HepG2 (cell line): ENCODE results near the gene HEATR1. TPM values are rescaled to one million over a fixed set of nuclear protein-coding genes. Genes with fewer than 3 reads are reported as not detected.
A peak's percentile ranks its signal among the peaks of the same experiment; 100 is the strongest.

ENCODE experiments used
- ATAC-seq: fragments of 200-7000 bp; cut with Tn5 transposase; 3 replicates; pipeline ENCODE4 v1.9.1; 2020; ENCODE audit warnings: mild to moderate bottlenecking, moderate library complexity
- BruUV-seq: library from RNA; stranded (reverse); fragments of 400-500 nt; replicated peaks from 2 replicates; lab custom pipeline; 2021; lab: Mats Ljungman, UMichigan
- CTCF ChIA-PET: fragments of 300-600 bp; formaldehyde crosslinking; extraction: SDS; loops from one replicate; lab custom pipeline; 2021; ENCODE audit warnings: low total read pairs, inconsistent platforms, low intra/inter-chr PET ratio; lab: Yijun Ruan, JAX
- POLR2A ChIA-PET: fragments of 350-600 bp; sonication (Branson Sonifier 250); formaldehyde crosslinking; loops from one replicate; lab custom pipeline; 2020; ENCODE audit warnings: antibody characterized with exemption, inconsistent platforms; lab: Yijun Ruan, JAX
- DNase-seq: peaks from one replicate; pipeline ENCODE4 v3.0.0-alpha.2; 2015; ENCODE audit warnings: low spot score
- FAIRE-seq: peaks from 3 replicates; lab custom pipeline; 2011; peaks lifted over from hg19 to GRCh38; lab: Jason Lieb, UNC
- H2AFZ ChIP-seq: one replicate; pipeline ENCODE4 v1.6.1; 2011; ENCODE audit warnings: low read length, inconsistent platforms
- H3K27ac ChIP-seq: fragments of 300-600 bp; 3 replicates; pipeline ENCODE4 v1.8.0; 2011; ENCODE audit warnings: mixed run types, mild to moderate bottlenecking, mixed read lengths, low read length, inconsistent platforms; ENCODE audit not compliant: insufficient read depth; ENCODE audit errors: extremely low read length
- H3K27me3 ChIP-seq, 2 experiments: fragments of 200-600 bp in 1 of 2; 2 replicates in 1 of 2; 3 replicates in 1 of 2; pipeline versions ENCODE4 v1.6.0 to v1.8.0; 2011; ENCODE audit warnings: low read length in 2 of 2, mild to moderate bottlenecking in 2 of 2, moderate library complexity in 2 of 2, inconsistent platforms in 1 of 2; ENCODE audit not compliant: insufficient read depth in 2 of 2, control insufficient read depth in 1 of 2
- H3K36me3 ChIP-seq, 2 experiments: fragments of 200-600 bp in 1 of 2; replicated peaks in 1 of 2; 2 replicates in 1 of 2; 3 replicates in 1 of 2; pipeline versions ENCODE4 v1.5.1 to v1.8.0; 2011; ENCODE audit warnings: low read length in 2 of 2, inconsistent platforms in 1 of 2; ENCODE audit not compliant: insufficient read depth in 2 of 2, control insufficient read depth in 1 of 2
- H3K4me1 ChIP-seq: 2 replicates; pipeline ENCODE4 v1.5.1; 2012; ENCODE audit warnings: low read length, inconsistent platforms; ENCODE audit not compliant: insufficient read depth
- H3K4me2 ChIP-seq: 2 replicates; pipeline ENCODE4 v1.6.0; 2011; ENCODE audit warnings: low read depth, low read length, inconsistent platforms
- H3K4me3 ChIP-seq, 3 experiments: fragments of 200-600 bp in 1 of 3; sonication (generic), shearing (Covaris generic) in 1 of 3; replicated peaks in 1 of 3; 2 replicates each; pipeline ENCODE4 v1.5.1; 2011 to 2016; ENCODE audit warnings: low read length in 3 of 3, inconsistent platforms in 2 of 3, low read depth in 2 of 3, mild to moderate bottlenecking in 2 of 3, control low read depth in 1 of 3, mixed read lengths in 1 of 3; ENCODE audit not compliant: insufficient read depth in 1 of 3
- H3K79me2 ChIP-seq: one replicate; pipeline ENCODE4 v1.6.1; 2011; ENCODE audit warnings: low read length, inconsistent platforms; ENCODE audit not compliant: insufficient read depth
- H3K9ac ChIP-seq: 2 replicates; pipeline ENCODE4 v1.6.0; 2011; ENCODE audit warnings: mild to moderate bottlenecking, low read depth, low read length, inconsistent platforms; ENCODE audit not compliant: insufficient read depth
- H3K9me3 ChIP-seq: 2 replicates; pipeline ENCODE4 v1.5.1; 2012; ENCODE audit warnings: mild to moderate bottlenecking, low read length
- H4K20me1 ChIP-seq: 2 replicates; pipeline ENCODE4 v1.6.0; 2011; ENCODE audit warnings: inconsistent platforms, mild to moderate bottlenecking, low read length, moderate library complexity; ENCODE audit not compliant: insufficient read depth
- CREB1 ChIP-seq, 2 experiments: fragments of 450-650 bp in 1 of 2; IDR thresholded peaks; 2 replicates each; pipeline ENCODE4 v1.6.1; 2016 to 2017; ENCODE audit warnings: control low read depth in 1 of 2, mild to moderate bottlenecking in 1 of 2, missing compliant biosample characterization in 1 of 2, missing genetic modification characterization in 1 of 2
- SRF ChIP-seq: IDR thresholded peaks from 2 replicates; pipeline ENCODE4 v1.6.1; 2011; ENCODE audit warnings: mild to moderate bottlenecking, low read depth, low read length, moderate library complexity
- ZMYM3 ChIP-seq: sonication (generic); formaldehyde crosslinking; IDR thresholded peaks from 2 replicates; pipeline ENCODE4 v1.5.1; 2020; ENCODE audit warnings: mild to moderate bottlenecking, missing genetic modification reagents
- ZNF12 ChIP-seq: sonication (generic); formaldehyde crosslinking; IDR thresholded peaks from 2 replicates; pipeline ENCODE4 v1.5.0; 2020; ENCODE audit warnings: missing genetic modification reagents
- ZNF558 ChIP-seq: sonication (generic); formaldehyde crosslinking; IDR thresholded peaks from 2 replicates; pipeline ENCODE4 v1.9.0; 2022; ENCODE audit warnings: mild to moderate bottlenecking, missing genetic modification reagents, borderline replicate concordance
- WGBS: methylation state at CpG from one replicate; pipeline ENCODE4 v1.1.6; 2017; ENCODE audit warnings: low lambda C conversion rate; 5-methylcytosine and 5-hydroxymethylcytosine counted together
- in situ Hi-C: cut with HindIII; loops from 2 replicates; pipeline ENCODE4 v1.10.0; 2017; ENCODE audit warnings: low pct_unique_long_range_greater_than_20kb; ENCODE audit not compliant: extremely low pct_ligation_motif_present
- intact Hi-C: fragments of 100-400 bp; cut with micrococcal nuclease; formaldehyde crosslinking; loops from one replicate; pipeline ENCODE4 v1.10.0; 2022; ENCODE audit not compliant: unreplicated experiment
- polyA plus RNA-seq, 8 experiments: library from polyadenylated mRNA; depleted of rRNA in 3 of 8; stranded (reverse) in 7 of 8; unstranded in 1 of 8; fragments of >200 nt; fragmentation: Illumina TruSeq in 4 of 8; extraction: Trizol in 4 of 8; gene quantifications; 2 replicates each; pipeline versions ENCODE4 v1.2.1 to v1.2.3, GENCODE V29; 2011 to 2016; ENCODE audit warnings: low read depth in 4 of 8, missing spikeins in 1 of 8, mixed read lengths in 1 of 8; ENCODE audit not compliant: insufficient read depth in 1 of 8
- total RNA-seq, 5 experiments: library from RNA; depleted of rRNA; stranded (reverse); fragments of >200 nt; fragmentation: Illumina TruSeq; extraction: Trizol; gene quantifications; 2 replicates each; pipeline ENCODE4 v1.2.3, GENCODE V29; 2016; ENCODE audit warnings: low read depth in 1 of 5
- TF ChIP-seq, protein P1 (sequence below): sonication (generic); formaldehyde crosslinking; IDR thresholded peaks from 2 replicates; pipeline ENCODE4 v1.4.0; 2020; ENCODE audit warnings: mild to moderate bottlenecking, missing genetic modification reagents

Gene HEATR1
- total and polyA plus RNA-seq, 2 of the 13 experiments (the other 11 are each of a cell fraction or from before 2014, with no cell fraction given): 10.2 to 45.8 TPM

DNA sequence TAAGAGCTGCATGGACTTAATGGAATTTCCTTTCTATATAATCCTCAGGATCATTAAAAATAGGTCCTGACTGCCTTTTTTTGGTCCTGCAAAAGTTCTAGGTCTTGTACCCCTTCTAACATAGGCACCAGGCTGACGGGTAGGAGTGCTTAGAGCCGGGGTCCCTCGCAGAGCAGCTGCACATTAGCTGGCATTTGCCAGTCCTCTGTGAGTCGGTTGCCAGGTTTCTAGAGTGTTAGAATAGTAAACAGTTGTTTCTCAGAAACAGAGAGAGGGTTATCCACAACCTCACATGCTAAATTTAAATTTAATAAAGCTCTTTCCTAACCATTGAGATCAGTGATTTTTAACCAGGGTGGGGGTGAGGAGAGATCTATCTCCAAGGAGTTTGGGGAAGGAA is 35.4 kb upstream of the HEATR1 start:
- WGBS: 2% methylated on average over 4 of the region's 4 CpGs
- H3K4me2 ChIP-seq: no peak overlapping the region
- no peak overlapping the region for H2AFZ ChIP-seq
- no peaks in the 10 kb centered on the region for H4K20me1 ChIP-seq
- ATAC-seq (no peak), FAIRE-seq (no peak), DNase-seq (no peak)
- intact Hi-C loops: no loop called here
- in situ Hi-C loops: no loop called here
- H3K79me2 ChIP-seq: no peaks in the 10 kb centered on the region
- H3K4me1 ChIP-seq: no peaks in the 10 kb centered on the region
- H3K36me3 ChIP-seq: no peaks in the 10 kb centered on the region
- ChIA-PET CTCF (no interaction called here), POLR2A (no interaction called here)
- H3K27me3 ChIP-seq: no peaks in the 10 kb centered on the region
- TF ChIP-seq, protein P1, sequence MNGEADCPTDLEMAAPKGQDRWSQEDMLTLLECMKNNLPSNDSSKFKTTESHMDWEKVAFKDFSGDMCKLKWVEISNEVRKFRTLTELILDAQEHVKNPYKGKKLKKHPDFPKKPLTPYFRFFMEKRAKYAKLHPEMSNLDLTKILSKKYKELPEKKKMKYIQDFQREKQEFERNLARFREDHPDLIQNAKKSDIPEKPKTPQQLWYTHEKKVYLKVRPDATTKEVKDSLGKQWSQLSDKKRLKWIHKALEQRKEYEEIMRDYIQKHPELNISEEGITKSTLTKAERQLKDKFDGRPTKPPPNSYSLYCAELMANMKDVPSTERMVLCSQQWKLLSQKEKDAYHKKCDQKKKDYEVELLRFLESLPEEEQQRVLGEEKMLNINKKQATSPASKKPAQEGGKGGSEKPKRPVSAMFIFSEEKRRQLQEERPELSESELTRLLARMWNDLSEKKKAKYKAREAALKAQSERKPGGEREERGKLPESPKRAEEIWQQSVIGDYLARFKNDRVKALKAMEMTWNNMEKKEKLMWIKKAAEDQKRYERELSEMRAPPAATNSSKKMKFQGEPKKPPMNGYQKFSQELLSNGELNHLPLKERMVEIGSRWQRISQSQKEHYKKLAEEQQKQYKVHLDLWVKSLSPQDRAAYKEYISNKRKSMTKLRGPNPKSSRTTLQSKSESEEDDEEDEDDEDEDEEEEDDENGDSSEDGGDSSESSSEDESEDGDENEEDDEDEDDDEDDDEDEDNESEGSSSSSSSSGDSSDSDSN: no peak
- TF ChIP-seq SRF: no peak
- no peak for TF ChIP-seq ZNF558
- TF ChIP-seq ZNF12 (CRISPR knock-in tag): no peak
- H3K9me3 ChIP-seq: no peaks in the 10 kb centered on the region
- no TSS peak for BruUV-seq
- no peak overlapping the region for H3K9ac ChIP-seq
- H3K27ac ChIP-seq: no peak overlapping the region
- no peak overlapping the region for H3K4me3 ChIP-seq

DNA sequence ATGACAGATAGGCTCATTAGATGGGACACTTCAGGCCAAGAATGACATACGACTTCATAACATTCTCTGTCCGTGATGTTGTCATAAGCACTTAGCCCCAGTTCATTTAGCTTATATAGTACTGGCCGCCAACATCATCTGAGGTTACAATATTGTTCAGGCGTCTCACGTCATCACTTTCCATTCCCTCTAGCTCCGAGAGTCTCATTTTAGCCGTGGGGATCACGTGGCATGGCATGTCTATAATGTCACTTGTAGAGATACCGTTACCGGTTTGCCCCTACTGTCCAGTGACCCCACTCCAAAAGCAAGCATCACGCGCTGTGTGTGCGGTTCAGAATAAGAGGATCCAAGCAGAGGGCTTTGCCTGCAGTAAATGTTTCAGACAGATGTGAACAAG is 34.6 kb upstream of the HEATR1 start:
- intact Hi-C loops (no loop called here), in situ Hi-C loops (no loop called here)
- 42% methylated on average over 13 of the region's 13 CpGs for WGBS
- CTCF ChIA-PET: no interaction called here
- no TSS peak for BruUV-seq
- Histone ChIP-seq H3K27me3 (no peaks in the 10 kb centered on the region), H3K9ac (no peak overlapping the region), H3K4me2 (no peak overlapping the region), H3K9me3 (no peaks in the 10 kb centered on the region), H2AFZ (no peak overlapping the region), H3K27ac (no peak overlapping the region), H3K79me2 (no peaks in the 10 kb centered on the region), H3K4me3 (no peak overlapping the region), H3K36me3 (no peaks in the 10 kb centered on the region), H4K20me1 (no peaks in the 10 kb centered on the region), H3K4me1 (no peaks in the 10 kb centered on the region)
- TF ChIP-seq ZMYM3 (CRISPR knock-in tag) (no peak), CREB1 (IDR thresholded peaks at IDR 0.05) (peak; percentile 70), CREB1 (CRISPR knock-in tag; IDR thresholded peaks at IDR 0.05) (no peak)
- FAIRE-seq (no peak), ATAC-seq (no peak), DNase-seq (no peak)
- POLR2A ChIA-PET: no interaction called here
